DMS79 (cell line): ENCODE measurements around the gene REEP3.

Source experiments
- DNase-seq: peaks from one replicate; lab custom pipeline; 2025; lab: John Stamatoyannopoulos, UW

The REEP3 gene

GRCh38 chr10:63665670-63666134 lies 144.5 kb downstream of the REEP3 start:
- no peak for DNase-seq

DNA sequence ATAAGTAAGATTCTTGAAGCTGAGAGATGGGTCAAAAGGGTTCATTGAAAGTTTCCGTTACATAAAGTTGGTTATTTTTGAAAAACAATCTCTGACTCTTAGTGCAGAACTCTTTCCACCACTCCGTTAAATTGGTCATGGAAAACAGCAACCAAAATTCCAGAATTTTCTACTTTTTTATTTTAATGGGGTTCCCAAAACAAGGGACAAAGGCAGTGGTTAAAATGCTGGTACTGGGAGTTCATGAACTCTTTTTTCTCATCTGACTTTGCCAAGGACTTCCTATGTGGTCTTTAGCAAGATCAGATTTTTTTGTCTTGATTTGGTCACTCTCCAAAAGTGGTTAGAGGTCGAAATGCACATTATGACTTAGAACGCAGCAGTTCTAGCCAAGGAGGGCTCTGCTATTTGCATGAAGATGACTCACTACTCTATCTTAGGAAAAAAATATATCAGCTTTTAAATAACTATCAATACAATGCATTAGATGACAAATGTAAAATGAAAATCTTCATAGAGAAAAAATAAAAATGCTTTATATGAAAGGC lies 145.7 kb downstream of the REEP3 start:
- DNase-seq = no peak

DNA sequence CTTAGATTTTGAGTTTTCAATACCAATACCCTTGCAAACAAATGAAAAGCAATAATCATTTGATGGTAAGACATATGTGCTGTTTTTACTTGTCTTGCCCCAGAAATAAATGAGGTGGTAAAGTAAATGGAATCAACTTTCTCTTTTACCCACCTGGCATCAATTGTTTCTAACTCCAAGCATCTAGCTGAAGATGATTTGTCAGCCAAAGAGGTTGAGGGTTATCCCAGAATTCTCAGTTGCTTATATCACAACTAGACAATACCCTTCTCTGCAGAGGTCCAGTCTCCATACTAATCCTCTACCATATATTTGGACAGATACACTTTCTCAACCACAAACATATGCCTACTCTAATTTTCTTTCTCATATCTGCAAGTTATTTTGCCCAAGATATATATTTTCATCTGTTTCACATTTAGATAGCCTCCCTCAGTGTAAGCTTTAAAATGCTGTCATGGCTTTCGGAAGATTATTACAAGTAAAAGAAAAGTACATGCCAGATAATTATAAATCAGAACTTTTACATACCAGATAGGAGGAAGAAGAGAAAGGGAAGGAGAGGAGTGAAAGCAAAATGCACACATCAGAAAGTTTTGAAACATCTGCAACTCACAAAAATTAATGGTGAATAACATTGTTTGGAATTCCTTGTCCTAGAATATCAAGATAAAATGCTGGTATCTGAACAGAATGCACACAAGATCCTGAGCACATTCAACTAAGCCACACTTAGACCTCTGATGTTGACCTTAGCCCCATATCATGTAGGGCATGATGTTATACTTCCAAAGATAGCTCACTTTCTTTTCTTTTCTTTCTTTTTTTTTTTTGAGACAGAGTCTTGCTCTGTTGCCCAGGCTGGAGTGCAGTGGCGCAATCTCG lies 146.6 kb downstream of the REEP3 start:
- DNase-seq = no peak

DNA sequence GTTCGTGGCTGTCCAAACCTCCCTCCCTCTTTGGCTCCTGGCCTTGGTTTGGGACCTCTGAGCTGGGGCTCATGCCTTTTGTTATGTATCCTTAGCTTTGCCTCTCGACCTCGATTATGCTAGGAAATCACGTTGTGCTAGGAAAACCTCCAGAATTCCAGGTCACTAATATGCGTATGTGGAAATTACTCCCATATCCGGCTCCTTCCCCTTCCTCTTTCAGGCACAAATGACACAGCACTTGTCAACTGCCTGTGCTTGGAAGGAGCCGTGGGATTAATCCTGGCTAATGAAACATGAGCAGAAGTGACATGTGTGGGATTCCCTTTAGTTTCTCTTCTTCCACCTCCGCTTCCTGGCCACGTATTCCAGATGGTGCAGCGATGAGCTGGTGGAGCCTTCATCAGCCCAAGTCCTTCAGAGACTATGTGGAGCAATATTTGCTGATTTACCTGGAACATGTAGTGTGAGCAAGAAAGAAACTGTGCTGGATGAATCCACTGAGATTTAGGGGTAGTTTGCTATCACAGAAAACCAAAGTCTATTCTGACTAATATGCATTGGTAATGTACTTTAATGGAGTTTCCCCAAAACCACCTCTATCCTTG lies 149.2 kb downstream of the REEP3 start:
- no peak for DNase-seq

GRCh38 chr10:63671317-63671937 lies 150.2 kb downstream of the REEP3 start:
- peak; percentile 86 for DNase-seq

- DNase-seq = no peak
Observed at GRCh38 chr10:63672491-63672890, 151.3 kb downstream of the REEP3 start.

DNA sequence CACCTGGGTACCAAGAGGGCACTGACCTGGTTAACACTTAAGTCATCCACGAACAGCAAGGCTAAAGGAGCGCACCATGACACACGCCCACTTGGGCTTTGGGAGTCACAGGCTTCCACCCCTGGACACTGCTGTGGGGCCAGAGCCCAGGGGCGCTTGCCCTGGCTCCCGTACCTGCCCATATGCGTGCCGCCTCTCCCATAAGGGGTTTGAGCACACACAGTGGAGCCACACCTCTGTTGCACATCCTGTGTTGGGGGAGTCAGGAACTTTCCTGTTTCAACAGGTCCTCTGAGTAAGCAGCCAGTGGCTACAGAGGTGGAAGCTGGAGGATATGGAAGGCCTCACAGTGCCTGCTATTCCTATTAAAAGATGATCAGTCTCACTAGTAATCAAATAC lies 152.0 kb downstream of the REEP3 start:
- DNase-seq = no peak

GRCh38 chr10:63673846-63674245 lies 152.6 kb downstream of the REEP3 start:
- DNase-seq = no peak
